ENCODE measurements around the gene EPB41L4A. TPM values are rescaled to one million over a fixed set of nuclear protein-coding genes. Genes with fewer than 3 reads are reported as not detected.

The EPB41L4A gene
- total RNA-seq, 1 experiment from 2014 or later, result 0.87 TPM

GRCh38 chr5:112195924-112196323 is 223.2 kb downstream of the EPB41L4A start:
- H3K9me3 ChIP-seq (ENCODE audit: control insufficient read depth, insufficient read depth, low read depth, low read length), result no peaks in the 10 kb centered on the region
- no peak overlapping the region for H3K4me3 ChIP-seq (ENCODE audit: low read depth in 2 of 2, low read length in 2 of 2)
- H3K4me1 ChIP-seq (ENCODE audit: control insufficient read depth, insufficient read depth, low read length), result no peaks in the 10 kb centered on the region
- intact Hi-C loops (cut with micrococcal nuclease; ENCODE audit: unreplicated experiment), result no loop called here
- H3K27me3 ChIP-seq (ENCODE audit: control insufficient read depth, insufficient read depth, low read length), result peaks cover 14% of the 10 kb centered on the region
- TF ChIP-seq REST (IDR thresholded peaks at IDR 0.05; ENCODE audit: insufficient read depth in 1 of 2, low read depth in 2 of 2, low read length in 1 of 2) (no peak), SIN3A (IDR thresholded peaks at IDR 0.05; ENCODE audit: borderline replicate concordance, insufficient read depth, low read depth, low read length) (no peak)
- ChIA-PET CTCF (no interaction called here), POLR2A (no interaction called here)
- no TSS peak for BruUV-seq (replicated peaks)
- ATAC-seq (no peak), DNase-seq (ENCODE audit: low read depth, low spot score) (no peak)
- H3K36me3 ChIP-seq (ENCODE audit: control insufficient read depth, insufficient read depth, low read length), result no peaks in the 10 kb centered on the region
- no peak overlapping the region for H3K27ac ChIP-seq (ENCODE audit: low read length)
- in situ Hi-C loops (cut with HindIII; ENCODE audit: low pct_unique_long_range_greater_than_20kb, low sequenced_read_pairs), result no loop called here

- CTCF ChIA-PET, result no interaction called here
- Histone ChIP-seq H3K27me3 (ENCODE audit: control insufficient read depth, insufficient read depth, low read length) (peaks cover 19% of the 10 kb centered on the region), H3K27ac (ENCODE audit: low read length) (no peak overlapping the region), H3K9me3 (ENCODE audit: control insufficient read depth, insufficient read depth, low read depth, low read length) (no peaks in the 10 kb centered on the region), H3K36me3 (ENCODE audit: control insufficient read depth, insufficient read depth, low read length) (no peaks in the 10 kb centered on the region), H3K4me3 (ENCODE audit: low read depth in 2 of 2, low read length in 2 of 2) (no peak overlapping the region), H3K4me1 (ENCODE audit: control insufficient read depth, insufficient read depth, low read length) (no peaks in the 10 kb centered on the region)
- POLR2A ChIA-PET, result no interaction called here
- DNase-seq (ENCODE audit: low read depth, low spot score) (no peak), ATAC-seq (no peak)
- intact Hi-C loops (cut with micrococcal nuclease; ENCODE audit: unreplicated experiment) (no loop called here), in situ Hi-C loops (cut with HindIII; ENCODE audit: low pct_unique_long_range_greater_than_20kb, low sequenced_read_pairs) (no loop called here)
- no TSS peak for BruUV-seq (replicated peaks)
- no peak for TF ChIP-seq CTCF (IDR thresholded peaks at IDR 0.05)
- TF ChIP-seq POLR2AphosphoS5 (IDR thresholded peaks at IDR 0.05; ENCODE audit: low read depth, low read length), result no peak
- TF ChIP-seq TCF7L2 (IDR thresholded peaks at IDR 0.05; ENCODE audit: low read depth, low read length), result no peak
- TF ChIP-seq SIN3A (IDR thresholded peaks at IDR 0.05; ENCODE audit: borderline replicate concordance, insufficient read depth, low read depth, low read length), result no peak
- no peak for TF ChIP-seq REST (IDR thresholded peaks at IDR 0.05; ENCODE audit: insufficient read depth in 1 of 2, low read depth in 2 of 2, low read length in 1 of 2)
Measured at GRCh38 chr5:112192866-112193265, 226.2 kb downstream of the EPB41L4A start.
